Liver (tissue), 9 donors: ENCODE measurements around the gene TMEFF1. TPM values are rescaled to one million over a fixed set of nuclear protein-coding genes. Genes with fewer than 3 reads are reported as not detected.

ENCODE experiments used
- DNase-seq: peaks from one replicate; pipeline ENCODE4 v3.0.0-alpha.2; 2017; ENCODE audit warnings: low spot score
- H3K27ac ChIP-seq, 2 donors: one replicate each; pipeline ENCODE4 v1.7.0; 2013; ENCODE audit warnings: inconsistent platforms in 2 of 2, low read length in 2 of 2, control low read depth in 1 of 2, low read depth in 1 of 2, mild to moderate bottlenecking in 1 of 2
- H3K27me3 ChIP-seq, 4 donors: one replicate each; pipeline versions ENCODE4 v1.6.1 to v1.7.0; 2013; ENCODE audit warnings: low read length in 3 of 4, inconsistent platforms in 1 of 4, mild to moderate bottlenecking in 1 of 4, moderate library complexity in 1 of 4; ENCODE audit not compliant: control insufficient read depth in 4 of 4, insufficient read depth in 4 of 4
- H3K36me3 ChIP-seq, 4 donors: one replicate each; pipeline versions ENCODE4 v1.6.1 to v1.7.0; 2013; ENCODE audit warnings: low read length in 3 of 4, mild to moderate bottlenecking in 3 of 4, low read depth in 1 of 4, moderate library complexity in 1 of 4; ENCODE audit not compliant: control insufficient read depth in 4 of 4, insufficient read depth in 3 of 4
- H3K4me1 ChIP-seq, 4 donors: one replicate each; pipeline versions ENCODE4 v1.6.1 to v1.7.0; 2013; ENCODE audit warnings: low read length in 3 of 4, mild to moderate bottlenecking in 3 of 4, moderate library complexity in 1 of 4; ENCODE audit not compliant: control insufficient read depth in 4 of 4, insufficient read depth in 4 of 4
- H3K4me3 ChIP-seq, 3 donors: one replicate each; pipeline versions ENCODE4 v1.6.1 to v1.7.0; 2013; ENCODE audit warnings: low read length in 3 of 3, control low read depth in 1 of 3, low read depth in 1 of 3, mild to moderate bottlenecking in 1 of 3
- H3K9ac ChIP-seq, 2 donors: one replicate each; pipeline ENCODE4 v1.7.0; 2013; ENCODE audit warnings: low read length in 2 of 2, mild to moderate bottlenecking in 2 of 2, moderate library complexity in 2 of 2, control low read depth in 1 of 2, low read depth in 1 of 2
- H3K9me3 ChIP-seq, 4 donors: one replicate each; pipeline versions ENCODE4 v1.6.1 to v1.7.0; 2013; ENCODE audit warnings: low read length in 3 of 4; ENCODE audit not compliant: control insufficient read depth in 4 of 4
- EGR1 ChIP-seq, 2 donors: IDR thresholded peaks; 2 replicates each; pipeline ENCODE4 v1.6.1; 2016 to 2018; ENCODE audit warnings: antibody characterized with exemption in 2 of 2, low read depth in 2 of 2
- FOXA1 ChIP-seq: IDR thresholded peaks from 2 replicates; pipeline ENCODE4 v1.6.1; 2016; ENCODE audit warnings: antibody characterized with exemption
- FOXA2 ChIP-seq: IDR thresholded peaks from 2 replicates; pipeline ENCODE4 v1.6.1; 2016; ENCODE audit warnings: antibody characterized with exemption
- GABPA ChIP-seq, 2 donors: IDR thresholded peaks in 1 of 2; conservative IDR thresholded peaks in 1 of 2; 2 replicates each; pipeline ENCODE4 v1.6.1; 2016; ENCODE audit warnings: antibody characterized with exemption in 2 of 2, mild to moderate bottlenecking in 1 of 2, moderate library complexity in 1 of 2
- HNF4A ChIP-seq, 2 donors: conservative IDR thresholded peaks; 2 replicates each; pipeline ENCODE4 v1.6.1; 2016; ENCODE audit warnings: antibody characterized with exemption in 2 of 2, mild to moderate bottlenecking in 2 of 2
- HNF4G ChIP-seq: IDR thresholded peaks from 2 replicates; pipeline ENCODE4 v1.6.1; 2016; ENCODE audit warnings: antibody characterized with exemption
- JUND ChIP-seq, 2 donors: IDR thresholded peaks; 2 replicates each; pipeline ENCODE4 v1.6.1; 2016; ENCODE audit warnings: antibody characterized with exemption in 2 of 2
- NR2F2 ChIP-seq: IDR thresholded peaks from 2 replicates; pipeline ENCODE4 v1.6.1; 2016; ENCODE audit warnings: antibody characterized with exemption
- RAD21 ChIP-seq, 2 donors: IDR thresholded peaks; 2 replicates each; pipeline ENCODE4 v1.6.1; 2016; ENCODE audit warnings: antibody characterized with exemption in 2 of 2, mild to moderate bottlenecking in 2 of 2
- RXRA ChIP-seq, 2 donors: IDR thresholded peaks; 2 replicates each; pipeline ENCODE4 v1.6.1; 2017 to 2018; ENCODE audit warnings: antibody characterized with exemption in 2 of 2, mild to moderate bottlenecking in 1 of 2
- SP1 ChIP-seq: IDR thresholded peaks from 2 replicates; pipeline ENCODE4 v1.6.1; 2018; ENCODE audit warnings: antibody characterized with exemption, mild to moderate bottlenecking
- TAF1 ChIP-seq: conservative IDR thresholded peaks from 2 replicates; pipeline ENCODE4 v1.6.1; 2016; ENCODE audit warnings: antibody characterized with exemption, mild to moderate bottlenecking
- YY1 ChIP-seq: IDR thresholded peaks from 2 replicates; pipeline ENCODE4 v1.6.1; 2016; ENCODE audit warnings: antibody characterized with exemption, mild to moderate bottlenecking
- WGBS: extraction: QIAGEN DNeasy Blood & Tissue Kit; methylation state at CpG from one replicate; pipeline ENCODE4 v1.1.7; 2013; 5-methylcytosine and 5-hydroxymethylcytosine counted together
- polyA plus RNA-seq, 2 donors: library from polyadenylated mRNA; stranded (reverse) in 1 of 2; unstranded in 1 of 2; fragments of 200-250 nt in 1 of 2; fragments of >200 nt in 1 of 2; fragmentation: Nextera tagmentation in 1 of 2; extraction: Ambion mirVana in 1 of 2; gene quantifications; one replicate each; pipeline versions ENCODE4 v1.2.1 to v1.2.3, GENCODE V29; 2013 to 2015
- total RNA-seq, 2 donors: library from RNA; depleted of rRNA; stranded (reverse); fragments of >200 nt; gene quantifications; one replicate each; pipeline ENCODE4 v1.2.3, GENCODE V29; 2014
- TF ChIP-seq, protein P1 (sequence below): IDR thresholded peaks from 2 replicates; pipeline ENCODE4 v1.6.1; 2016; ENCODE audit warnings: antibody characterized with exemption, mild to moderate bottlenecking
- TF ChIP-seq, protein P2 (sequence below): IDR thresholded peaks from 2 replicates; pipeline ENCODE4 v1.6.1; 2016; ENCODE audit warnings: antibody characterized with exemption
- TF ChIP-seq, protein P3 (sequence below): fragments of 150-350 bp; IDR thresholded peaks from 2 replicates; pipeline ENCODE4 v1.5.1; 2017; ENCODE audit warnings: improper control_type of control experiment, low read depth, low read length; ENCODE audit not compliant: missing input control
- TF ChIP-seq, protein P4 (sequence below): IDR thresholded peaks from 2 replicates; pipeline ENCODE4 v1.6.1; 2016; ENCODE audit warnings: antibody characterized with exemption
- TF ChIP-seq, protein P5 (sequence below): IDR thresholded peaks from 2 replicates; pipeline ENCODE4 v1.6.1; 2016; ENCODE audit warnings: antibody characterized with exemption
- donor health status: healthy.
- donor health status: healthy.
- donor health status: healthy.
- donor health status: healthy.
- donor health status: healthy.

The TMEFF1 gene
- total and polyA plus RNA-seq, 4 donors = not detected

DNA sequence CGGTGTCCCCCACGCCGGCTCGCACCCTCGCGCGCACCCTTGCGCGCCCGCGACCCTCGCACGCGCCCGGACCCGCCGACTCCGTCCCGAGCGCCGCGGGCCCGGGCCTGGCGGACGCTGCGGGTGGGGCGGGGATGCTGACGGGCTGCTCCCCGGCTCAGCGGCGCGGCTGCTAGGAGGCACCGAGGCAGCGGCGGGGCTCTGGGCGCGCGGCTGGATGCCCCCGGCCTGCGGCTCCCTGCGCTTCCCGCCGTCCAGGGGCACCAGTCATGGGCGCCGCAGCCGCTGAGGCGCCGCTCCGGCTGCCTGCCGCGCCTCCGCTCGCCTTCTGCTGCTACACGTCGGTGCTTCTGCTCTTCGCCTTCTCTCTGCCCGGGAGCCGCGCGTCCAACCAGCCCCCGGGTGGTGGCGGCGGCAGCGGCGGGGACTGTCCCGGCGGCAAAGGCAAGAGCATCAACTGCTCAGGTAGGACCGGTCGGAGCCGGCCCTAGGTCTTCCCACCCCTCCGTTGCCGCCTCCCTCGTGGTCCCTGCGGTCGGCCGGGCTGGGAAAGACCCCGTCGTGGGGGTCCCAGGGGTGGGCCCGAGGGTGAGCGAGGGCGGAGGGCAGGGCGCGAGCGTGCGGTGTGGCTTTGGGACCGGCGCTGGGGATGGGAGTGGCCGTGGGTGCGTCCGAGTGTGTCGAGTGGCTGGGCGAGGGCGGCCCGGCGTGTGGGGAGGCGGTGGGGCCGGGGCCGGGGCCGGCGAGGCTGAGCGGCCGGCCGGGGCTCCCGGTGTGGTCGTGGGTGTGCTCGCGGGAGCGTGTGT, 530 bp downstream of the TMEFF1 start:
- H3K9ac ChIP-seq = no peak overlapping the region
- no peaks in the 10 kb centered on the region for H3K36me3 ChIP-seq
- TF ChIP-seq EGR1 (IDR thresholded peaks at IDR 0.05; ENCODE audit: low read depth in 2 of 2) = no peak
- TF ChIP-seq, protein P1, sequence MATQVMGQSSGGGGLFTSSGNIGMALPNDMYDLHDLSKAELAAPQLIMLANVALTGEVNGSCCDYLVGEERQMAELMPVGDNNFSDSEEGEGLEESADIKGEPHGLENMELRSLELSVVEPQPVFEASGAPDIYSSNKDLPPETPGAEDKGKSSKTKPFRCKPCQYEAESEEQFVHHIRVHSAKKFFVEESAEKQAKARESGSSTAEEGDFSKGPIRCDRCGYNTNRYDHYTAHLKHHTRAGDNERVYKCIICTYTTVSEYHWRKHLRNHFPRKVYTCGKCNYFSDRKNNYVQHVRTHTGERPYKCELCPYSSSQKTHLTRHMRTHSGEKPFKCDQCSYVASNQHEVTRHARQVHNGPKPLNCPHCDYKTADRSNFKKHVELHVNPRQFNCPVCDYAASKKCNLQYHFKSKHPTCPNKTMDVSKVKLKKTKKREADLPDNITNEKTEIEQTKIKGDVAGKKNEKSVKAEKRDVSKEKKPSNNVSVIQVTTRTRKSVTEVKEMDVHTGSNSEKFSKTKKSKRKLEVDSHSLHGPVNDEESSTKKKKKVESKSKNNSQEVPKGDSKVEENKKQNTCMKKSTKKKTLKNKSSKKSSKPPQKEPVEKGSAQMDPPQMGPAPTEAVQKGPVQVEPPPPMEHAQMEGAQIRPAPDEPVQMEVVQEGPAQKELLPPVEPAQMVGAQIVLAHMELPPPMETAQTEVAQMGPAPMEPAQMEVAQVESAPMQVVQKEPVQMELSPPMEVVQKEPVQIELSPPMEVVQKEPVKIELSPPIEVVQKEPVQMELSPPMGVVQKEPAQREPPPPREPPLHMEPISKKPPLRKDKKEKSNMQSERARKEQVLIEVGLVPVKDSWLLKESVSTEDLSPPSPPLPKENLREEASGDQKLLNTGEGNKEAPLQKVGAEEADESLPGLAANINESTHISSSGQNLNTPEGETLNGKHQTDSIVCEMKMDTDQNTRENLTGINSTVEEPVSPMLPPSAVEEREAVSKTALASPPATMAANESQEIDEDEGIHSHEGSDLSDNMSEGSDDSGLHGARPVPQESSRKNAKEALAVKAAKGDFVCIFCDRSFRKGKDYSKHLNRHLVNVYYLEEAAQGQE = no peak
- DNase-seq = no peak
- no peak overlapping the region for H3K27ac ChIP-seq
- peak overlapping the region in 2 of 3 donors; percentile 14 to 75 for H3K4me3 ChIP-seq
- H3K9me3 ChIP-seq = no peaks in the 10 kb centered on the region
- peaks cover 4 to 16% (median 9%) of the 10 kb centered on the region in 4 donors for H3K4me1 ChIP-seq
- peaks cover 0 to 6% (median 2%) of the 10 kb centered on the region in 4 donors for H3K27me3 ChIP-seq
- WGBS = 2% methylated on average over 108 of the region's 108 CpGs

DNA sequence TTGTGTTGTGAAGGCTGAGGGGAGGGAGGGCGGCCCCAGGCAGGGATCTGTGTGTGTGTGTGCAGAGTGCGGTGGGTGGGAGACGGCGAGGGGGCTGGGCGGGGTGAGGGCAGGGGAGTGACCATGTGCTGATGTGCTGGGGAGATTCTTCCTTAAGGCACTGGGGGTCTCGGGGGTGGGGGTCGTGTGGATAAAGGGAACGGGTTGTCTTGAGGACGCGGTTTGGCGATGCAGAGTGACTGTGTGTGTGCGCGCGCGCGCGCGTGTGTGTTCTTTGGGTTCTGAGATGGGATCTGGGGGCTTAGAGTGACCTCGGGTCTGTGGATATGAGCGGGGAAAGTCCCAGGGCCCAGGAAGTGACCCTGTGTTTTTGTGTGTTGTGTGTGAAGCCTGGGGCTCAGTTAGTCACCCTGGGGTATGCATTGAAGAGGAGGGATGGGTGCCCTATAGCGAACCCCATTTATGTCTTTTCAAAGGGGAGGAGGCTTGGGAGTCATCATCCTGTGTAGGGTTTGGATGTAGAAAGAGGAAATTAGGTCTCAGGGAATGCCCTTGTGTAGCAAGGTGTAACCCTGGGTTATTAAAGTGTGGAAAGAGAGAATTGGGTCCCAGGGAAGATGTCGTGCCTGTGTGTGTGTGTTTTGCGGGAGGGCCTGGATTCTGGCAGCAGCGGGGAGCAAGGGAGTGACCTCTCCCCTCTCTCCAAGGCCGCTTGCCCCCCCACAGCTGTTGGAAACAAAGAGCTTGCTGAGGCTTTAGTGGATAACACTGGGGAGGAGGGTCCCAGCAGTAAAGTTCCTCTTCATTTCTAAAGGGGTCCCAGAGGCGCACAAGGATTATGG, 1.4 kb downstream of the TMEFF1 start:
- H3K9ac ChIP-seq = no peak overlapping the region
- H3K27me3 ChIP-seq = peaks cover 0 to 6% (median 2%) of the 10 kb centered on the region in 4 donors
- H3K36me3 ChIP-seq = no peaks in the 10 kb centered on the region
- H3K27ac ChIP-seq = no peak overlapping the region
- H3K4me1 ChIP-seq = peaks cover 4 to 16% (median 9%) of the 10 kb centered on the region in 4 donors
- no peak for DNase-seq
- no peaks in the 10 kb centered on the region for H3K9me3 ChIP-seq
- peak overlapping the region in 1 of 3 donors; percentile 75 for H3K4me3 ChIP-seq
- WGBS = 30% methylated on average over 26 of the region's 26 CpGs
- TF ChIP-seq GABPA (IDR thresholded peaks at IDR 0.05 in 1 of 2, conservative IDR thresholded peaks at IDR 0.05 in 1 of 2) (no peak), EGR1 (IDR thresholded peaks at IDR 0.05; ENCODE audit: low read depth in 2 of 2) (no peak), YY1 (no peak), NR2F2 (no peak), HNF4G (no peak), JUND (IDR thresholded peaks at IDR 0.05) (no peak), FOXA1 (no peak), TAF1 (no peak), HNF4A (conservative IDR thresholded peaks at IDR 0.05) (no peak), RXRA (IDR thresholded peaks at IDR 0.05) (no peak), FOXA2 (no peak), SP1 (no peak), RAD21 (IDR thresholded peaks at IDR 0.05) (no peak)
- TF ChIP-seq, protein P2, sequence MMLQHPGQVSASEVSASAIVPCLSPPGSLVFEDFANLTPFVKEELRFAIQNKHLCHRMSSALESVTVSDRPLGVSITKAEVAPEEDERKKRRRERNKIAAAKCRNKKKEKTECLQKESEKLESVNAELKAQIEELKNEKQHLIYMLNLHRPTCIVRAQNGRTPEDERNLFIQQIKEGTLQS = no peak
- TF ChIP-seq, protein P3, sequence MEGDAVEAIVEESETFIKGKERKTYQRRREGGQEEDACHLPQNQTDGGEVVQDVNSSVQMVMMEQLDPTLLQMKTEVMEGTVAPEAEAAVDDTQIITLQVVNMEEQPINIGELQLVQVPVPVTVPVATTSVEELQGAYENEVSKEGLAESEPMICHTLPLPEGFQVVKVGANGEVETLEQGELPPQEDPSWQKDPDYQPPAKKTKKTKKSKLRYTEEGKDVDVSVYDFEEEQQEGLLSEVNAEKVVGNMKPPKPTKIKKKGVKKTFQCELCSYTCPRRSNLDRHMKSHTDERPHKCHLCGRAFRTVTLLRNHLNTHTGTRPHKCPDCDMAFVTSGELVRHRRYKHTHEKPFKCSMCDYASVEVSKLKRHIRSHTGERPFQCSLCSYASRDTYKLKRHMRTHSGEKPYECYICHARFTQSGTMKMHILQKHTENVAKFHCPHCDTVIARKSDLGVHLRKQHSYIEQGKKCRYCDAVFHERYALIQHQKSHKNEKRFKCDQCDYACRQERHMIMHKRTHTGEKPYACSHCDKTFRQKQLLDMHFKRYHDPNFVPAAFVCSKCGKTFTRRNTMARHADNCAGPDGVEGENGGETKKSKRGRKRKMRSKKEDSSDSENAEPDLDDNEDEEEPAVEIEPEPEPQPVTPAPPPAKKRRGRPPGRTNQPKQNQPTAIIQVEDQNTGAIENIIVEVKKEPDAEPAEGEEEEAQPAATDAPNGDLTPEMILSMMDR = no peak
- TF ChIP-seq, protein P1 = no peak
- TF ChIP-seq, protein P4, sequence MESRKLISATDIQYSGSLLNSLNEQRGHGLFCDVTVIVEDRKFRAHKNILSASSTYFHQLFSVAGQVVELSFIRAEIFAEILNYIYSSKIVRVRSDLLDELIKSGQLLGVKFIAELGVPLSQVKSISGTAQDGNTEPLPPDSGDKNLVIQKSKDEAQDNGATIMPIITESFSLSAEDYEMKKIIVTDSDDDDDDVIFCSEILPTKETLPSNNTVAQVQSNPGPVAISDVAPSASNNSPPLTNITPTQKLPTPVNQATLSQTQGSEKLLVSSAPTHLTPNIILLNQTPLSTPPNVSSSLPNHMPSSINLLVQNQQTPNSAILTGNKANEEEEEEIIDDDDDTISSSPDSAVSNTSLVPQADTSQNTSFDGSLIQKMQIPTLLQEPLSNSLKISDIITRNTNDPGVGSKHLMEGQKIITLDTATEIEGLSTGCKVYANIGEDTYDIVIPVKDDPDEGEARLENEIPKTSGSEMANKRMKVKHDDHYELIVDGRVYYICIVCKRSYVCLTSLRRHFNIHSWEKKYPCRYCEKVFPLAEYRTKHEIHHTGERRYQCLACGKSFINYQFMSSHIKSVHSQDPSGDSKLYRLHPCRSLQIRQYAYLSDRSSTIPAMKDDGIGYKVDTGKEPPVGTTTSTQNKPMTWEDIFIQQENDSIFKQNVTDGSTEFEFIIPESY = no peak
- TF ChIP-seq, protein P5, sequence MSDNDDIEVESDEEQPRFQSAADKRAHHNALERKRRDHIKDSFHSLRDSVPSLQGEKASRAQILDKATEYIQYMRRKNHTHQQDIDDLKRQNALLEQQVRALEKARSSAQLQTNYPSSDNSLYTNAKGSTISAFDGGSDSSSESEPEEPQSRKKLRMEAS = no peak
